GM12891 (cell line): ENCODE data around the gene NT5C3A.
"Not testable (repeated sequence)": the region's sequence is repeated elsewhere in the genome, so short reads cannot be mapped to it uniquely, and the experiment has no call there.

Experiments
- PAX5 ChIP-seq: IDR thresholded peaks from 2 replicates; pipeline ENCODE4 v1.6.1; 2011; ENCODE audit warnings: low read length, moderate library complexity, mild to moderate bottlenecking; ENCODE audit not compliant: insufficient read depth, severe bottlenecking
- POLR2A ChIP-seq: IDR thresholded peaks from 2 replicates; pipeline ENCODE4 v1.6.1; 2011; ENCODE audit warnings: low read depth, low read length, control low read depth
- POLR2AphosphoS5 ChIP-seq: IDR thresholded peaks from 2 replicates; pipeline ENCODE4 v1.6.1; 2011; ENCODE audit warnings: low read depth, low read length, control low read depth
- SPI1 ChIP-seq: IDR thresholded peaks from 2 replicates; pipeline ENCODE4 v1.6.1; 2011; ENCODE audit warnings: low read depth, low read length, control low read depth
- TAF1 ChIP-seq: IDR thresholded peaks from 2 replicates; pipeline ENCODE4 v1.6.1; 2011; ENCODE audit warnings: low read depth, low read length, control low read depth

DNA sequence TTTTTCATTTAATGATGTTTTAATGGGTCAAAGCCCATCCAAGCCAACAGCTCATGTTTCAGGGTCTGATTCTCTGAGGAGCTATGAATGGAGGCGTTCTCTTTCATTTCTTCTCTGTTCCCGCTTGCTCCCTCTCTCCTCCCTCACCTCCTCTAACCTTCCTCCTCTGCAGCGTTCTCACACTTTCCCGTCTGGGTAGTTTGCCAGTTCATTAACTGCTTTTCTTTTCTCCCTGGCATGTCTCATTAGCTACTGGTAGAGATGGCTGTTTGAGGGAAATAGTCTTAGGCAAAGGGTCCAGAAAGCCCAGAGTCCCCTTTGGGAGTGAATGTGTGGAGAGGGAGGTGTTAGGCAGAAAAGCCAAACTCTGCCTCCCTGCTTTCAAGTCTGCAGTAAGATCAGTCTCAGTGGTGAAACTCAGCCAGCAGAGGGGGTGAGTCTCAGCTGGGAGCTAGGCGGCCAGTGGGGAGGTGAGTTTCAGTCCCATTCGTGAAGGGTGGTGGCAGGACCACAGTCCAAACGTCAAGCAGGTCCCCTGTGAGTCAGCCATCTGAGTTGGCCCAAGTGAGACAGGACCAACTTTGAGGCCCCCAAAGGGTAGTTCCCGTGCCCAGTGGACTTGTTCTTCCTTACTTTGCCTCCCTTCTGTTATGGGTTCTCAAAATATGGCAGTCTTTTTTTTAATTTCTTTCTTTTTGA, 98.0 kb downstream of the NT5C3A start:
- not testable (repeated sequence) for TF ChIP-seq POLR2A, POLR2AphosphoS5, SPI1, PAX5, TAF1
